HG02884 (cell line): Measurements from ENCODE around the gene MRPS26.
"Not testable (repeated sequence)": the region's sequence is repeated elsewhere in the genome, so short reads cannot be mapped to it uniquely, and the experiment has no call there.

Experiments
- ATAC-seq: cut with Tn5 transposase; IDR thresholded peaks from one replicate; pipeline ENCODE4 v1.9.1; 2021; ENCODE audit warnings: mild to moderate bottlenecking, moderate library complexity; ENCODE audit not compliant: unreplicated experiment

The MRPS26 gene

GRCh38 chr20:3072530-3073250 is 26.8 kb downstream of the MRPS26 start:
- ATAC-seq = no peak

- not testable (repeated sequence) for ATAC-seq
Observed at GRCh38 chr20:3073251-3073643, 27.4 kb downstream of the MRPS26 start.

GRCh38 chr20:3074812-3075211 is 29.0 kb downstream of the MRPS26 start:
- ATAC-seq = no peak

DNA sequence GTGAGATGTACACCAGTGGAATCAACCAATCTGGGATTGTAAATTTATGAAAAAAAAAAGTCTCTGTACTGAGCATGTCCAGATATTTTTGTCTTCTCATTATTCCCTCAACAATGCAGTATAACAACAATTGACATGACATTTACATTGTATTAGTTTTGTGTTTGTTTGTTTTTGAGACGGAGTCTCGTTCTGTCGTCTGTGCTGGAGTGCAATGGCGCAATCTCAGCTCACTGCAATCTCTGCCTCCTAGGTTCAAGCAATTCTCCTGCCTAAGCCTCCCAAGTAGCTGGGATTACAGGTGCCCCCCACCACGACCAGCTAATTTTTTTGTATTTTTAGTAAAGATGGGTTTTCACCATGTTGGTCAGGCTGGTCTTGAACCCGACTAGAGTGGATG is 29.5 kb downstream of the MRPS26 start:
- ATAC-seq = not testable (repeated sequence)

DNA sequence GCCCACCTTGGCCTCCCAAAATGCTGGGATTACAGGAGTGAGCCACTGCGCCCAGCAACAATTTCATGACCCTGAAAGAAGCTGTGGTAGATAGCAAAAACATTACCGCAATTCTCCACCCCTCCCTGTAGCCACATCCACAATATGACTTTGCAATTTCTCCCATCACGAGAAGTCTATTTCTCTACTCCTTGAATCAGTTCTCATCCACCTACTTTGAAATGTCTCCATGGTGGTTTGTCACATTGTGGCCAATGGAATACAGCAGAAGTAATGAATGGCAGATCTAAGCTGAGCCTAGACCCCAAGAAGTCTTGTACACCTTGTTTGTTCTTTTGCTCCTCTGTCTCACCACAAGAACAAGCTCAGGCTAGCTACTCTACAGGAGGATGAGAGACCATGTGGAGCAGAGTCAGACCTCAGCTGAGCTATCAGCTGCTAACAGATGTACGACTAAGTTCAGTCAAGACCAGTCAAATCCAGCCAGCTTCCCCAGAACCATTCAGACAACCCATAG is 31.8 kb downstream of the MRPS26 start:
- no peak for ATAC-seq

GRCh38 chr20:3080939-3081388 is 35.1 kb downstream of the MRPS26 start:
- no peak for ATAC-seq

GRCh38 chr20:3081641-3082040 is 35.8 kb downstream of the MRPS26 start:
- ATAC-seq = no peak

DNA sequence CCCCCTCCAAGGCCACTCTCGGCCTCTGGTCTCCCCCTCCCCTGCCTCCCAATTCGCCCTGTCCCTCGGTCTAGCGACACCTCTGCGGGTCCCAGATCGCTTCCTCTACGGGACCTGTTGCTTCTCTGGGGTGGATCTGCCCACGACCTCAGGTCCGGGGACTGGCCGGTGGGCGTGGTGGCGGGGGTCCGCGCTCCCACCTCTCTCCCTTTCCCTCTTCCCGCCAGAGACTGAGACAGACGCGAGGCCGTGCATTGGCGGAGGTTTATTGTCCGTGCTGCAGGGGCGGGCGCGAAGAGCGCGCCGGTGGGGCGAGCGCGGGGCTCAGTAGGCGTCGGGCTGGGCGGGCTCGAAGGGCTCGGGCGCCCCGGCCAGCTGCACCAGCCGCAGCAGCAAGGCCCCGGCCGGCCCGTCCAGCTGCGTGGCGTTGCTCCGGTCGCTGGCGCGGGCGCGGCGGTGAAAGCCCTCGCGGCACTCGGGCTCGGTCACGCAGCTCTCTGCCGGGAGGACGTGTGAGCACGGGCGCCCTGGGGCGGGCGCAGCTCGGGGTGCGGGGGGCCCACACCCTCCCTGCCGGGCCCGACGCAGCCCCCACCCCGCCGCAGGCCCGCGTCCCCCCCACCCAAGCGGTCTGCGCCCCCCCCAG is 36.6 kb downstream of the MRPS26 start:
- ATAC-seq = no peak

GRCh38 chr20:3082955-3083952 is 37.4 kb downstream of the MRPS26 start:
- ATAC-seq = no peak

DNA sequence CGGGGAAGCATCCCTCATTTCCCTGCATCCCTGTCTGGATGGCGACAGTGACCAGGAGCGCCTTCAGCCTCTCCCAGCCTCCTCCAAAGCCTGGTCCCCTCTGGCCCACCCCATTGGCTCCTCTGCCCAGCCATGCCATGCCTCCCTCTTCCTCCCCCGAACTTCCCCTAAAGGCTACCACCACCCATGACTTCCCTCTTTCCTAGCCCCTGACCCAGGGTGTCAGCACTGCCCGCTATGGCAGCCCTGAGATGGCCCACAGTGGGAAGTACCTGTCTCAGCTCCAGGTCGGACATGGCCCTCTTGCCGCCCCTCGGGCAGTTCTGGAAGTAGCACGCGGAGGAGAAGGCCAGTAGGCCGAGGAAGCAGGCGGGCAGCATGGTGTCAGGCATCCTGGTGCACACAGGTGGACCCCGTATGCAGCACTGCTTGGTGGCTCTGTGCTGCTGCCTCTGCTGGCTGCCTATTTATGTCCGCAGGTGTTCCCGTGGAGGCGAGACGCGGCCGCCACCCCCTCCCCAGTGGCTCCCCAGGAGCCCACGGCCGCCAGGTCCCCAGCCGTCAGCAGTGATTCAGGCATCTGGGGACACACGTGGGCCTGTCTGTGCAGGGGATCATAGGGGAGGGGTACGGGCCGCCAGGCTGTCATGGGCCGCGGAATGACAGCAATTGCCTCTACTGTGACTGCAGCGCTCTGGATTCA is 38.6 kb downstream of the MRPS26 start, which contains the start of gene AVP:
Gene AVP, minus strand, starts transcription at position 442 of the 703 bp plus-strand sequence. Its CDS starts 50 bp downstream, at position 392.
- no peak for ATAC-seq

DNA sequence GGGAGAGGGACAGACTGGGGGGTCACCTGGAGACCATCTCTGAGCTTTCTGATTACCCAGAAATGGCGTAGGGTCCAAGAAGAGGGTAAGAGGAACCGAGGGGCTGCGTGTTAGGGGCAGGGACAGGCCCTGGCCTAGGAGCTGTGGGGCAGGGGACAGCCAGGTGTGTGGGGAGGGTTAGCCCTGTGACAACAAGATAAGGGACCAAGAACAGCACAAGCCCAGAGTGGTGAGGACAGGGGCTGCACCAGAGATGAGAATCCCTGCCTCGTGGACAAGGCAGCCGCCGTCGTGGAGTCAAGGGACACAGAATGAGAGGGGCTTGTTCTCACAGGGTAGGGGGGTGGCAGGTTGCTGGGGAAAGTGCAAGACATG is 39.1 kb downstream of the MRPS26 start:
- ATAC-seq = no peak

- no peak for ATAC-seq
Observed at GRCh38 chr20:3085571-3086072, 39.8 kb downstream of the MRPS26 start.

DNA sequence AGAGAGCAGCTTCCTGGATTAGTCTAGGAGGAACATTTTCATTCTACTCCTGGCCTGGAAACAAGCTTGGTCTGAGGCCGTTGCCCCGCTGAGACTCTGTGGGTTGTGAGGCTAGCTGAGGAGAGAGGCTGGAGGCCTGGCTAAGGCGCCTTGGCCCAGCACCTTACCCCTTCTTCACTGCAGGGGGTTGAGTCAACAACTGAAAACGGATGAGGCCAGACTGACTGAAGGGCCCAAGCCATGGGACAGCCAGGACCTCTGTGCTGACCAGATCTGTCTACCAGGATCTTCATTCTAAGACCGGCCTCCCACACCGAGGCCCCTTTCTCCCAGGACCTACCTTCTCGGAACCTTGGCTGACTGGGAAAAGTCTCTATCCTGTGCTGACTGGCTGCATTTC is 42.2 kb downstream of the MRPS26 start:
- no peak for ATAC-seq

DNA sequence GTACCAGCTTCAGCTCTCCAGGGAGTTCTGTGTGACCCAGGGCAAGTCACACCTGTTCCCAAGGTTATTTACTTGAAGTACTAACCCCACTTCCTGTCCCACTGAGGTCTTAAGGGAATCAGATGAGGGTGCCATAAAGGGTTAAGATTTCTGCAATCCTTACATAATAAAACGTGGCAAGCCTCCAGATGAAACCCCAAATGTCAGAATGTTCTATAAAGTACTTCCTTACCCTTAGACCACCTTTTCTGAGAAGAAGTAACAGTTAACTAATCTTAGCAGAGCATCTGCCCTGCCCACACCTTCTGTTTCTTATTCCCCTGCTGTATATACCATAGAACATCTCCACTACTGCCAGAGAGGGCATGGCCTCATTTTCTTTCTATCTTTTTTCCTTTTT is 44.7 kb downstream of the MRPS26 start:
- no peak for ATAC-seq

- no peak for ATAC-seq
Observed at GRCh38 chr20:3092611-3093379, 46.9 kb downstream of the MRPS26 start.

GRCh38 chr20:3093861-3094361 is 48.1 kb downstream of the MRPS26 start:
- no peak for ATAC-seq

GRCh38 chr20:3094848-3095629 is 49.2 kb downstream of the MRPS26 start:
- ATAC-seq = no peak
